Stimulated activated CD8-positive, alpha-beta memory T cell treated with anti-CD3 and anti-CD28 coated beads, Interleukin-2, amount 100 ng/mL, for 48 hours (primary cell): ENCODE data around the gene LRMDA.
"Not testable (repeated sequence)": the region's sequence is repeated elsewhere in the genome, so short reads cannot be mapped to it uniquely, and the experiment has no call there.

Source experiments
- DNase-seq, 2 donors: peaks; one replicate each; pipeline ENCODE4 v3.0.0-alpha.2; 2020; ENCODE audit warnings: low read depth in 2 of 2

Gene LRMDA

GRCh38 chr10:75585294-75585693 is 153.9 kb downstream of the LRMDA start:
- DNase-seq: no peak

- no peak for DNase-seq
These were observed 155.4 kb downstream of the LRMDA start for GRCh38 chr10:75586814-75587213.

GRCh38 chr10:75588031-75588430 is 156.6 kb downstream of the LRMDA start:
- DNase-seq: no peak

GRCh38 chr10:75589895-75590654 is 158.7 kb downstream of the LRMDA start:
- no peak for DNase-seq

- DNase-seq: no peak
These were observed 160.8 kb downstream of the LRMDA start for GRCh38 chr10:75592151-75592787.

GRCh38 chr10:75592791-75593643 is 161.6 kb downstream of the LRMDA start:
- no peak for DNase-seq

GRCh38 chr10:75593692-75594556 is 162.5 kb downstream of the LRMDA start:
- DNase-seq: no peak

GRCh38 chr10:75596930-75597620 is 165.7 kb downstream of the LRMDA start:
- DNase-seq: no peak

- no peak for DNase-seq
These were observed 166.5 kb downstream of the LRMDA start for GRCh38 chr10:75597773-75598440.

GRCh38 chr10:75598998-75599397 is 167.6 kb downstream of the LRMDA start:
- no peak for DNase-seq

- DNase-seq: no peak
These were observed 168.6 kb downstream of the LRMDA start for GRCh38 chr10:75599875-75600648.

- no peak for DNase-seq
These were observed 169.4 kb downstream of the LRMDA start for GRCh38 chr10:75600833-75601232.

- DNase-seq: no peak
These were observed 170.9 kb downstream of the LRMDA start for GRCh38 chr10:75602341-75602740.

GRCh38 chr10:75605096-75605495 is 173.7 kb downstream of the LRMDA start:
- no peak for DNase-seq

- not testable (repeated sequence) for DNase-seq
These were observed 174.4 kb downstream of the LRMDA start for GRCh38 chr10:75605795-75606194.

GRCh38 chr10:75606203-75606779 is 174.9 kb downstream of the LRMDA start:
- DNase-seq: no peak

GRCh38 chr10:75607576-75607975 is 176.2 kb downstream of the LRMDA start:
- DNase-seq: no peak

- no peak for DNase-seq
These were observed 178.8 kb downstream of the LRMDA start for GRCh38 chr10:75610183-75610582.
